Activated T-cell treated with anti-CD3 and anti-CD28 coated beads for 48 hours (primary cell): ENCODE data around the gene GLIS2.

Experiments used
- DNase-seq: peaks from one replicate; pipeline ENCODE4 v3.0.0-alpha.2; 2020; ENCODE audit warnings: low read depth

Gene GLIS2

DNA sequence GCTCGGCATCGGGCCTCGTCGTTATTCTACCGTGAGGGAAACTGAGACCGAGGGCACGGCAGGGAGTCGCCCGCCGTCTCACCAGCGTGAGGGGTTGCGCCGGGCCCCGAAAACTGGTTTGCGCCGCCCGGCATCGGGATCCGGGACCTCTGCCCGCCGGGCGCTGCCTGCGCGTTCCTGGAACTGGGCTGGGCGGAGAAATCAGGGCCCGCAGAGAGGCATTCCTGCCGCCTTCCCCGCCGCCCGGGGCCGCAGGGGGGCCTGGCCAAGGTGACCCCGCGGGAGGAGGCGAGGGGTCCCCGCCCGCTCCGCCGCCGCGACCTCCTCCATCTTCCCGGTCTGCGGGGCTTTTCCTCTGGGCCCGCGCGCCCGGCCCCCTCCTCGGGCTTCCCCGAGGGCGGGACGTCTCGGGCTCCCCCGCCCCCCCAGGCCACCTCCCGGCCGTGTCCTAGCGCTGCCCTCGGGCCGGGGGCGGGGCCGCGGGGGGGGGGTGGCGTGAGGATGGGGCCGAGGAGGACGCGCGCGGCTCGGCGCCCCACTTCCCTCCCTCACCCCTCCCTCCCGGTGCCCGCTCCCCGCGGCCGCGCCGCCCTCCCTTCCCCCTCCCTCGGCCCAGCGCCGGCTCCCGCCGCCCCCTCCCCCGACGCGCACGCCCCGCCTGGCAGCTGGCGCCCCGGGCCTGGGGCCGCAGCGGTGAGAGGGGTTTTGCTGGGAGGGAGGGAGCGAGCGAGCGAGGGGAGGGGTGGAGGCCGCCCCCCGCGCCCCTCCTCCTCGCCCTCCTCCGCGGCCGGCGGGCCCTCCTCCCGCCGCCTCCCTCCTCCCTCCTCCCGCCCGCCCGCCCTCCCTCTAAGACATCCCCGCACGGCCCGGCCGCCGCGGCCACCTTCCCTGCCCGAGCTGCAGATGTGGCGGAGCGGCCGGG is at the start of gene GLIS2:
GLIS2 (plus strand) TSS at position 882 of the 922 bp plus-strand sequence. CDS start 16,214 bp downstream, outside the sequence.
- no peak for DNase-seq

DNA sequence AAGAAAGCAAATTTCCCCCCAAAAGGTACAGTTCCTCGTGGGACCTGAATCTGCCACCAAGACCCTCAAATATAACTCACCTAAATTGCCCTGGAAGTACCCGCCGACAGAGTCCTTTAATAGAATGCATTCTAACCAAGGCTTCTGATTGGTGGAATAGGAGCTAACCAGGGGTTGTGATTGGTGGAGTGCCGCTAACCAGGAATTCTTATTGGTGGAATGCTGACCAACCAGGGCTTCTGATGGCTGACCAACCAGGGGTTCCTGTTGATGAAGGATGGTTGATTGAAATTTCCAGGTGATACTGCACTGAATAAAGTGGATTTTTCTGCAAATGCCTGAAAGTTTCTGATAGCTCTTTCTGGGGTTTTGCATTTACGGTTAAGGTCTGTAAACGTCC is 49.5 kb upstream of the GLIS2 start:
- DNase-seq, result no peak

DNA sequence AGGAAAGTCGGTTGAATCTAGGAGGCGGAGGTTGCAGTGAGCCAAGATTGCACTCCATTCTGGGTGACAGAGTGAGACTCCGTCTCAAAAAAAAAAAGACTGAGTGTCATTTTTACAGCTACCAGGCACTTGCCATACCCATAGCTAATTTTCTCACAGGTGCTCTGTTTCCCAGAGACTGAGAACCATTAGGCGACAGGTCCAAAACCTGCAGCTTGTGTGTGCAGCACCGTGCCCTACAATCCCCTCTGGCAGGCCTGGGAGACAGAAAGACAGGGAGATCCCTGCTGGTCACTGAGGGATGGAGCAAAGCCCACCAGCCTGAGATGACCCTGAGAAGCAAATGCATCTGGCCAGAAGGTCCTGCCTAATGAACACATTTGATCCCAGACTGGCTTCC is 45.8 kb upstream of the GLIS2 start:
- DNase-seq, result no peak

DNA sequence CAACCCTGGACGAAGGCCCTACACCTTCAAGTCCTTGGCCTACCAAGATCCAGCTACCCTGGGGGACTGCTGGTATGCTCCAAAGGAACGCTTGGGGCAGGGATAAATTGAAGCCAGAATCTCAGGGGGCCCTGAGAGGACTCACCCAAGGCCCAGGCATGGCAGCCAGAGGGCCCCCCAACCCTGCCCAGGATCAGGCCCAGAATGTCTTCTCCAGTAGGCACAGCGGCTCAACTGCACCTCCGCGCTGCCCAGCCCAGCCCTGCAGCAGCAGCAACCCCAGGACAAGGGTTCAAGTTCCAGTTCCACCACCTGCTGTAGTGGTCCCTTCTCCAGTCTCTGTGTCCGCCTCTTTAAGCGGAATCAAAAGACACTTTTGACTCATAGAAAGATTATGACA is 45.3 kb upstream of the GLIS2 start:
- DNase-seq, result no peak

DNA sequence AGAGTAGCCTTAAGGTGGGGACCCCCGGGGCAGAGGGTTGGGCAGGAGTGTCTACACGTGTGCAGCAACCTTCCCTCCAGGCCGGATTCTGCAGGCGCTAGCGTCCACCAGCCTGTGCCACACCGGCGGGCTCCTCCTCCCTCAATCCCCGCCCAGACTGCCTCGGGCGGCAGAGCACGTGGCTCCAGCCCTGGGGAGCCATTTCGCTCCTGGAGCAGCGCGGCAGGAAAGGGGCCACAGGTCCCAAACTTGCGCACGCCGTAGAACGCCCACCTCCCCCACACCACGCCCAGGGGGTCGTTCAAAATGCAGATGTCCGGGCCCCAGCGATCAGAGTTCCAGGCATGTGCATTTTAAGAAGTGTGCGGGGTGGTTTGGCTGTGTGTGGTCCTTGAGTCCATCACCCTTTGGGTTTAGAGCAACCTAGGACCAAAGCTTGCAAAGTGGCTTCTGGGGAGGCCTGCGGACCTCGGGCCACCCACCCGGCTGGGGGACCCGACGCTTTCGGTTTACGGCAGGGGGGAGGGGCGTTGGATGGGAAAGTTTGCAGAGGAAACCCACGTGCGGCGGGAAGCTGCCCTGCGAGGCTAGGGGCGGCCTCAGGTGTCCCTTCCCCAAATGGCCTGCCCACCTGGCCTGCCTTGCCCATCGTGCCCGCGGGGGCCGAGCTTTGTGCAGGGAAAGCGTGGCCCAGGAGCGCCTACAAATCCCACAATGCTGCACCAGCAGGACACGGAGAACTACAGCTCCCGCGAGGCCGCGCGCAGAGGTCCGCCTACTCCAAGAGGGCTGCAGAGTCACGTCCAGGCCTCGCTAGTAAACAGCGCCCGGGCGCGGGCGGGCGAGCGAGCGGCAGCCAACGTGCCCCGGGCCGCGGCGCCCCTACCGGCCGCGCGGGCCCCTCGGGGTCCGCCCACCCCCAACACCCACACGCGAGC is 44.4 kb upstream of the GLIS2 start:
- peak; percentile 87 for DNase-seq

DNA sequence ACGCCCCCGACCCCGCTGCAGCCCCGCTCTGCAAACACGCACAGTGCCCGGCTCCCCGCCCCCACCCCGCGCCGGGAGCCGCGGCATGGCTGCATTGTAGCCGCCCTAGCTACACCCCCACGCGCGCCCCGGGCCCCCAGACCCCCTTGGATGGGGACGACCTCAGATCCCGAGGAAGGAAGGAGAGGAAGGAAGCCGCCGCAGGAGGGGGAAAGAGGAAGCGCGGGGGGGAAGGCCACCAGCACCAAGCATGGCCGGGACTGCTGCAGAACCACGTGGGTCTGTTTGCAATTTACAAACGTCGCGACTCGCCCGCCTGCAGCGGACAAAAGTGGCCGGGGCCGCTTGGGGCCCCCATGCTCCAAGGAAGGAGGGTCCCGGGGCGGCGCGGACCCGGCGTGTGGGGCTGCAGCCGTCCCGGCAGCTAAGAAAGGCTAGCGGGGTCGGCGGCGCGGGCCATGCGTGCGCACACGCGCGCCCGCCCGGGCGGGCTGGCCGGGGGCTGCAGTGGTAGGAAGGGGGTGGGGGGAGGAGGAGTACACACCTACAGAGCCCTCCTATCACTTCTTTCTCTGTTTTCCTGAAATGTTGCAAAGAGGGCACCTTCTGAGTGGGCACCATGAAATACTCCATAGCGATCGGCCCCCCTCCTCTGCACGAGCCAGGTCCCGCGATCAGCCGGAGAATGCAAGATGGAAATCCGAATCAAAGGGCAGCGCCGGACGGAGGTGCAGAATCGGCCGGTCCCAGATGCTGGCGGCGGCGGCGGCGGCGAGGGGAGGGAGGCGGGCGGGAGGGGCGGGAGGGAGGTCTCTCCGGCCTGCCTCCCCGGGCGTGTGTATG is 43.5 kb upstream of the GLIS2 start:
- DNase-seq, result peak; percentile 30

DNA sequence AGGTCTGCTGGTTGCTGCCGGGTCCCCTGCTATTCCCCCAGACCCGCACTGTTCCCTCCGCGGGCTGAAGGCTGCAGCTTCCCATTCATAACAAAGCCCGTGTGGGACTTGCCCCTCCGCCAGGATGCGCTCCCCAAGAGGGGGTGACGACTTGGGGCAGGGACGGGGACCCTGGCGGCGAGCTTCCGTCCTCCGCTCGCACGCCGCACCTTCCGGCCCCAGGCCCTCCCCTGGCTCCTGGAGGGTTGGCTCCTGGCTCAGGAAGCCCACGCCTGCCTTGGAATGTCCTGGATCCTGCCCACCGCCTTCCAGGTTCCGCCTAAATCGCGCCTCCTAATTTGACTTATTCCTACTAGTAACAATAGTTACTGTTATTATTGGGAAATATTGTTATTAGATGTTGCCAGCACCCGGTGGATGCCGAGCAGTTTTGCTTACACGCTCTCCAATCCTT is 42.0 kb upstream of the GLIS2 start:
- peak; percentile 57 for DNase-seq

DNA sequence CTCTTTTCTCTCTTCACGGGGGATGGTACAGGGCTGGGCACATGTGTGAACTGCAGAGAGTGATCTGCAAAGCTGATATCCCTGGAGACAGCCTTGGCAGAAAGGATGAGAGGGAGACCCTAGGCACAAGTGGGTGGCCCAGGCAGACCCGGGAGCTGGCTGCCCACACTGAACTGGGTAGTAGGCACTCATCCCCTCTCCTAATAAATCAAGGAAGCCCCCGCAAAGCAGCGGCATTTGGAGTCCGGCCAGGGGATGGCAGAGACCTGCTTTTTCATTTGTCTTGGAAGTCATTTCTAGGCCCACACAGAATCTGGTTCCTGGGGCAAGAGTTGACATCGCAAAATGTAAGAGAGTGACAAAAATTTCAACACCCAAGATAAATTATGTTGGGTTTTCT is 40.0 kb upstream of the GLIS2 start:
- no peak for DNase-seq

DNA sequence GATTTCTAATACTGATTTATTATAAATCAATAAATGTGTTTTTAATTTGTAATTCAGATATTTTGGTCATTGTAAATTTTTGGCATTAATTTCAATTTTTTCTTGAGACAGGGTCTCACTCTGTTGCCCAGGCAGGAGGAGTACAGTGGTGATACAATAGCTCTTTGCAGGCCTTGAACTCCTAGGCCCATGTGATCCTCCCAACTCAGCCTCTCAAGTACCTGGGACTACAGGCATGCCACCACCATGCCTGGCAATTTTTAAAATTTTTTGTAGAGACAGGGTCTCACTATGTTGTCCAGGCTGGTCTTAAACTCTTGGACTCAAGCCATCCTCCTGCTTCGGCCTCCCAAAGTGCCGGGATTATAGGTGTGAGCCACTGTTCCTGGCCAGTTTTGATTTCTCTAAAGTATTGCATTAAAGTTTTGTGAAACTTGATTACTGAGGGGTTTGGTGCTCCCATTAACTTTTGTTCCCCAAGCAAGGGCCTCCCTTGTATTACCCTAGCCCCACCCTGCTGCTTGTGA is 37.8 kb upstream of the GLIS2 start:
- DNase-seq, result no peak

DNA sequence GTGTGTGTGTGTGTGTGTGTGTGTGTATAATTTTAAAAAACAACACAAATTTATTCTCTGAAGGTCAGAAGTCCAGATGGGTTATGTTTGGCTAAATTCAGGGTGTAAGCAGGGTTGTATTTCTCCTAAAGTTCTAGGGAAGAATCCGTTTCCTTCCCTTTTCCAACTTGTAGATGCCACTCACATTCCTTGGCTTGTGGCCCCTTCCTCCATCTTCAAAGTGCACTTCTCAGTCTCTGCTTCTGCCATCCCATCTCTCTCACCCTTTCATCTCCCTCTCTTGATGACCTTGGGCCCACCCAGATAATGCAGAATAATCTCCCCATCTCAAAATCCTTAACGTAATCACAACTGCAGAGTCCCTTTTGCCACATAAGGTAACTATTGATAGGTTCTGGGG is 35.2 kb upstream of the GLIS2 start:
- no peak for DNase-seq

DNA sequence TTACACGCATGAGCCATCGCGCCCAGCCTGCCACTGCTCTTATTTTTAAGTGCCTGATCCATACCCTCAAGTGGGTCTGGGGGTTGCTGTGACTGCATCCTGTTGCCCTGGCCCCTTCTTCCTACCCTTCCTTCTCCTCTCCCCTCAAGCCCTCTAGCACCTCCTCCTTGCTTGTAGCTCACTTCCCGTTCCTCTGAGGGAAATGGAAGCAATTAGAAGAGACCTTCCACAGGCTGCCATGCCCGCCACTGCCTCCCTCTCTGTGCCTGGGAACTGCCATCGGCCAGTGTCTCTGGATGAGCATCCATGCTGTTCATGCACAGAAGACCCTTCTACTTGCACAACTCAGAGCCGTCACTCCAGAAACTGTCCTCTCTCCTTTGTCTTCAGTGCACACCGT is 32.4 kb upstream of the GLIS2 start:
- no peak for DNase-seq

DNA sequence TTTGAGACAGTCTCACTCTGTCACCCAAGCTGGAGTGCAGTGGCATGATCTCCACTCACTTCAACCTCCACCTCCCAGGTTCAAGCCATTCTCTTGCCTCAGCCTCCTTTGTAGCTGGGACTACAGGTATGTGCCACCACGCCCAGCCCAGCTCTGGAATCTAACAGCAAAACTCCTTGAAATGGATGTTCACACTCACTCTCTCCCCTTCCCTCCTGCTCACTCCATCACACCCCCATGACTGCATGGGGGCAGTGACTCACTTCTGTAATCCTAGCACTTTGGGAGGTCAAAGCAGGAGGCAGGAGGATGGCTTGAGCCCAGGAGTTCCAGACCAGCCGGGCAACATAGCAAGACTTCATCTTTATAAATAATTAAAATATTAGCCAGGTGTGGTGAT is 31.9 kb upstream of the GLIS2 start:
- no peak for DNase-seq

DNA sequence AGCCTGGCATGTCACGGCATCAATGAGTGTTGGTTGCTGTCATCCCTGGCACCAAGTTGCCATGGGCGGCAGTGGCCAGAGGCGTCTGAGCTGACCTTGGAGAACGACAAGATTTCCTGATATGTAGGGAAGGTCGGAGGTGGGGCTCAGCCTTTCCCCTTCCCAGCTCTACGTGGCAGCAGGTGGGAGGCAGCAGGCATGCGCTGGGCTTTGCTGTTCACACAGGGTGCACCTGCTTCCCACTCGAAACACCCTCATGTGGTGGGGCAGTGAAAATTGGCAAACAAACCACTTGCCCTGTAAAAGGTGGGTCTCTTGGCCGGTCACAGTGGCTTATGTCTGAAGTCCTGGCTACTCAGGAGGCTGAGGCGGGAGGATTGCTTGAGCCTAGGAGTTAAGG is 30.7 kb upstream of the GLIS2 start:
- no peak for DNase-seq

DNA sequence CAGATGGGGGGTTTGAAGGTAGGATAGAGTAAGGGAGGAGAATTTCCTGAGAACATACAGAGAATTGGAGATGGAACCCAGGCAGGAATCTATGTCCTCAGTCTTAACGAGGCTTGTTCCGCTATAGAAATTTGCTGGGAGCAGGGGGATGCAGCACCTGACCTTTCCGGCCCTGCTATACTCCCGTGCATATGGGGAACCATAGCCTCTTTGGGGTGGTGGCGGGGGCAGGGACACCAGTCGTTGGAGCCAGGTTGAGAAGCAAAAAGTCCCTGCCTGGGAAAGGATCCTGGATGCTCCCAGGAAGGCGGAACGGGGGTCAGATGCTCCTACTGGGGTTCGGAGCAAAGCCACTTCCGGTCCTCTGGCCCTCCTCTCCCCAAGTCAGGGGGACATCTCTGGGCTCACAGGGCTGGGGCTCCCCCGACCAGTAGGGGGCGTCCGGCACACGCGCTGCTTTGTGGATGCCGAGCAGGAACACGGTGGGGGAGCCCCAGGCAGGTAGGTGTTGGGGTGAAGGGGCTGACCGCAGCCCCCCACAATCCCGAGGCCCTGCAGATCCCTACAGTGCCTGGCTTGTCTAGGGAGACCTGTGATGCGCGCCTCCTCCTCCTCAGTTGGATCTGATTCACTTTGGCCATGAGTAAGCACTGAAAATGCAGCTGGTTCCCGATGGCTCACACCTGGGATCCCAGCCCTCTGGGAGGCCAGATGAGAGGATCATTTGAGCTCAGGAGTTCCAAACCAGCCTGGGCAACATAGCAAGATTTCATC is 27.5 kb upstream of the GLIS2 start:
- DNase-seq, result peak; percentile 76

DNA sequence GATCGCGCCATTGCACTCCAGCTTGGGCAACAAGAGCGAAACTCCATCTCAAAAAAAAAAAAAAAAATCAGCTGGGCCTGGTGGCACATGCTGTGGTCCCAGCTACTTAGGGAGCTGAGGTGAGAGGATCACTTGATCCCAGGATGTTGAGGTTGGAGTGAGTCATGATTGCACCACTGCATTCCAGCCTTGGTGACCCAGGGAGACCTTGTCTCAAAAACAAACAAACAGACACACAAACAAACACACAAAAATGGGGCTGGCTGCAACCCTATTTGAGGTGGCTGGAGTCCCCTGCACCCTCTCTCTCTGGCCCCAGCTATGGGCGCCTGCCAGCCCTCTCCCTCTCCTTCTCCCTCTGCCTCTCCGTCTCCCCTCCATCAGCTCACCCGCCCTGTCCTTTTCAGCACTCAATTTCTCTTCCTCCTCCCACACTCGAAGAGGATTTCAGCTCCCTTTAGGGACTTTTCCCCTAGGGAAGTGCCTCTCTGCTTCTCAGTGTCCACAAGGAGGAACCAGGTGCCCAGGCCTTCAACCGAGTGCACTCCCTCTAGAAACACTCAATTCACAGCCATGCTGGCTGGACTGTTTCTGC is 25.5 kb upstream of the GLIS2 start:
- no peak for DNase-seq

DNA sequence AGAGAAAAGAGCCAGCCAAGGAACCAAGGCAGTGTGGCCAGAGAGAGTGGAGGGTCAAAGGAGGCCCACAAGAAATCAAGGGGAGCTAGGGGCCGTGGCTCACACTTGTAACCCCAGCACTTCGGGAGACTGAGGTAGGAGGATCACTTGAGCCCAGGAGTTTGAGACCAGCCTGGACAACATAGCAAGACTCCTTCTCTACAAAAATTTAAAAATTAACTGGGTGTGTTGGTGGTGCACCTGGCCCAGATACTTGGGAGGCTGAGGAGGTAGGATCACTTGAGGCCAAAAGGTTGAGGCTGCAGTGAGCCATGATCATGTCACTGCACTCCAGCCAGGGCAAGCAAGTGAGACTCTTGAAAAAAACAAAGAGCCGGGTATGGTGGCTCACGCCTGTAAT is 24.2 kb upstream of the GLIS2 start:
- DNase-seq, result no peak

DNA sequence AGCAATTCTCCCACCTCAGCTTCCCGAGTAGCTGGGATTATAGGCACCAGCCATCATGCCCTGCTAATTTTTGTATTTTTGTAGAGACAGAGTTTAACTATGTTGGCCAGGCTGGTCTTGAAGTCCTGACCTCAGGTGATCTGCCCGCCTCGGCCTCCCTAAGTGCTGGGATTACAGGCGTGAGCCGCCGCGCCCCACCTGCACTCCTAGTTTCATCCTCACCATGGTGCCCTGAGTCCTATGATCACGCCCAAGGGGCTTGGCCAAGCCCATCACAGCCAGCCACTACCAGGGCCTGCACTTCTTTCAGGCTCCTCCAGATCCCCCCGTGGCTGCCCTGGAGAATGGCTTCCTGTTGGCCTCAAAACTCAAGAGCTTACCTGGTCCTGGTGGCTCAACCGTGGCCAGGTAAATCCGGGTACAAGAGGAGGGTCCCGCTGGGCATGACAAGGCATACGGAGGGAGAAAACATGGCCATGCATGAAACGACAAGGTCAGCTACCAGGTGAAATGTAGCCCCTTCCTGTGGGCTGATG is 22.6 kb upstream of the GLIS2 start:
- DNase-seq, result no peak

DNA sequence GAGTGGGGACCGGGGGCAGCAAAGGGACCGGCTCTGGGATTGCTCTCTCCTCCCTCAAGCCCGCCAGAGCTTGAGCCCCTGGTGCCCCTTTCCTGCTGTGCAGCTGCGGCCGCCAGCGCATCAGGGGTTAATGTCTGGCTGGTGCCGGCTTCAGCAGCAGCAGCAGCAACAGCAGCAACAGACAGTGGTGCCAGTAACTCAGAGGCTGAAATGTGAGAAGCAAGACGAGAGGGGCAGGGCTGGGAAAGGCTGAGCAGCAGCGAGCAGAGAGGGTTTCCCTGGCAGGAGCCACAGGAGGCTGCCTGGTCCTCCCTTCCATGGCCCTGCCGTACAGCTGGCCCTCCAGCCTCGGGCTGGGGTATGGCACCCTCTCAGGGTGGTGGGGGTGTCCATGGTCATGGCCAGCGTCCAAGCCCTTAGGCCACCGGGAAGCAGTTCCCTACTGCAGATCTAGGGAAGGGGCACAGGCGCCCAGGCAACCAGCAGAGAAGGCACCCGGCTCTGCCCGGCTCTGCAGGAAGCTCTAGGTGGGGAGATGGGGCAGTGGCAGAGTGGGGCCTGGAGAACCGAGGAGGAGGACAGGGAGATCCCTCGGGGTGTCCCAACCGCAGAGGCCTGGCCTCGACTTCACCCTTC is 21.9 kb upstream of the GLIS2 start:
- DNase-seq, result no peak

DNA sequence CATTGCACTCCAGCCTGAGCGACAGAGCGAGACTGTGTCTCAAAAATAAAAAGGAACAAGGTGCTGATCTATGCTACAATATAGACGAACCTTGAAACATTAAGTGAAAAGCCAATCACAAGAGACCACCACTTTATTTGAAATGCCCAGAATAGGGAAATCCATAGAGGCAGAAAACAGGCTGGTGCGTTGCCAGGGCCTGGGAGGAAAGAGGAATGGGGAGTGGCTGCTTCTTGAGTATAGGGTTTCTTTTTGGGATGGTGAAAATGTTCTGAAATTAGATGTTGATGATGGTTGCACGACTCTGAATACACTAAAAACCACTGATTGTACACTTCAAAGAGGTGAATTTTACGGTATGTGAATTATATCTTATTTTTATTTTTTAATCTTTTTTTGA is 20.3 kb upstream of the GLIS2 start:
- DNase-seq, result no peak

DNA sequence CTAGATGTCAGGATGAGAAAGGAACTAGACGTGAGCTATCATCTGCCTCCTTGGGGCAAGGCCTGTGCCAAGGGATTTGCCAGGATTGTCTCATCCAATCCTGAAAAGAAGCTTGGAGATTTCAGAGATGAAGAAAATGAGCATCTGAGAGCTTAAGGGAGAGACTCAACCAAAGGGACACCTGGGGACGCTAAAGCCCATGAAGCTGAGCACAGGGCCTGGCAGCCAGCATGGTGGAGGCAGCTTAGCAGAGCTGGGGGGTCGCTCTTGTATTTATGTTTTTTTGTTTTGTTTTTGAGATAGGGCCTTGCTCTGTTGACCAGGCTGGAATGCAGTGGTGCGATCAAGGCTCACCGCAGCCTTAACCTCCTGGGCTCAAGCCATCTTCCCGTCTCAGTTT is 18.4 kb upstream of the GLIS2 start:
- no peak for DNase-seq
